IPS-18c (cell line): Measurements from ENCODE around the gene ZNF574.

Source experiments
- H3K4me3 ChIP-seq: 2 replicates; pipeline ENCODE4 v1.7.0; 2013; ENCODE audit warnings: low read depth, mild to moderate bottlenecking, low read length, moderate library complexity; ENCODE audit not compliant: insufficient read depth
- H3K9me3 ChIP-seq: one replicate; pipeline ENCODE4 v1.6.1; 2013; ENCODE audit warnings: mild to moderate bottlenecking, low read length, moderate library complexity; ENCODE audit not compliant: control insufficient read depth, insufficient read depth

ZNF574 gene

DNA sequence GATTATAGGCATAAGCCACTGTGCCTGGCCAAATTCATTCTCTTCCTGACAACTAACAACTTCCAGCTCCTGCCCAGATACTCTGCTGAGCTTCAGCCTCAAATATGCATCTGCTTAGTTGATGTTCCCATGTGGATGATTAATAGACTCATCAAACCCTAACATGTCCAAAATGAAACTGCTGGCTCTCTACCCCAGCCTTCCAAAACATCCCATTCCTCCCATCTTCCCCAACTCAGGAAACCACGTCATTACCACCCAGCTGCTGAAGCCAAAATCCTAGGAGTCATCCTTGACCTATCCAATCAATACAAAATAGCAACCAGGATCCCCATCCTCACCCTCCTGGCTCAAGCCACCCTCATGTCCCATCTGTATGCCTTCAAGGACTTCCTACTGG is 35.4 kb downstream of the ZNF574 start:
- no peak overlapping the region for H3K4me3 ChIP-seq
- H3K9me3 ChIP-seq: no peaks in the 10 kb centered on the region

DNA sequence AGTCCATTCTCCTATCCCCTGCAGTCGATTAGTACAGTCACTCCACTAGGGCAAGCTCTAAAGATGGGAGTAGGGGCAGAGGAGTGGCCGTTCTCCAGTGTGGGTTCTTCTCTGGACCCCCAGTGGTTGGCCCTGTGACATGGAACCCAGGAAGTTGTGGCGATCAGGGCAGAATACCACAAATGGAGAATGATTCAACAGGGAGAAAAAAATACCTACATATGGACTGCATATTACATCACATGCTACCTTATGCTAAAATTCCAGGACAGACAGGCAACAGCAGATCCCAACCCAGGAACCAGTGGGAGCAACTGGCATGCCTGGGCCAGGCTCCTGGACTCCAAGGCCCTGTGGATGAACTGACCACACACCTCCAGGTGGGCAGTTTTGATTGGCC is 35.8 kb downstream of the ZNF574 start:
- H3K4me3 ChIP-seq: no peak overlapping the region
- H3K9me3 ChIP-seq: no peaks in the 10 kb centered on the region

DNA sequence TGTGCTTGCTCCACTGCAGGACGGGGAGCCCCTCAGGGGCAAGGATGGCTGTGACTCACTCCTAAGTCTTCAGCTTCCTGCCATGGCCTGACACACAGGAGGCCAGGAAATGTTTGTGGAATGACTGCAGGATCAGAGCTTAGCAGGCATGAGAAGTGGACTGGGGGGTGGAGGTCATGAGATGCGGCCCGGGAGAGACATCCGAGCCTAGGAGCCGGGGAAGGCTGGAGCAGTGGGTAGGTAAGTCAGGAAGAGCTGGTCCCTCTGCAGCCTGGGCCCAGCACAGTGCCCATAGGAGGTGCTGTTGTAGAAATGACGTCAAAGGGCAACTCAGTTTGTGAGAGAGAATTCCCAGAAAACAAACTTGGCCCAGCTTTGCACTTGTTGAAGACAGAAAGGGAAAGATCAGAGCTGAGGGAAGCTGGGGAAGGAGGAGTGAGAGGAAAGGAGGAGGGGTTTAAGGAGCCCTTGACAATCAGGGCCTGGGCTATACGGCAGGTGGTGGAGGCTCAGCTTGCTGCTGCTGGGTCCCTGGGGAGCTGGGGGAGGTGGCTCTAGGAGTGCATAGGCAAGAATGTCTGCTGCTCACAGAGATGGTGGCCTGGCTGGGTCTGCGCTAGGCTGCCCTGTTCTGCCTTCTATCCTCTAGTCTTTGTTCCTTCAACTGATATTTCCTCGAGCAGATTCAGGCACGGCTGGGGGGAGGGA is 37.8 kb downstream of the ZNF574 start:
- no peak overlapping the region for H3K4me3 ChIP-seq
- H3K9me3 ChIP-seq: no peaks in the 10 kb centered on the region

GRCh38 chr19:42114412-42114811 is 38.4 kb downstream of the ZNF574 start:
- Histone ChIP-seq H3K9me3 (no peaks in the 10 kb centered on the region), H3K4me3 (no peak overlapping the region)

- Histone ChIP-seq H3K4me3 (no peak overlapping the region), H3K9me3 (no peaks in the 10 kb centered on the region)
These were observed 39.3 kb downstream of the ZNF574 start for GRCh38 chr19:42115219-42115618.

DNA sequence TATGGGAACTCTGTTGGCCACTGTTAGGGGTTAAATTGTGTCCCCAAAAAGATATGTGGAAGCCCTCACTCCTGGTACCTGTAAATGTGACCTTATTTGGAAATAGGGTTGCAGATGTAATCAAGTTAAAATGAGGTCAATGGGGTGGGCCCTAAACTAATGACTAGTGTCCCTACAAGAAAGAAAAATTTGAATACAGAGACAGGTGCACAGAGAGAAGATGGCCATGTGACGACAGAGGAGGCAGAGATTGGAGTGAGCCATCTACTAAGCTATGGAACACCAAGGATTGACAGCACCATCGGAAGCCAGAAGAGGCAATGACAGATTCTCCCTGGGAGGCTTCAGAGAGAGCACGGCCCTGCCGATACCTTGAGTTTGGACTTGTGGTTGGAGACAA is 39.7 kb downstream of the ZNF574 start:
- Histone ChIP-seq H3K9me3 (no peaks in the 10 kb centered on the region), H3K4me3 (no peak overlapping the region)

GRCh38 chr19:42116308-42117075 is 40.5 kb downstream of the ZNF574 start:
- Histone ChIP-seq H3K9me3 (no peaks in the 10 kb centered on the region), H3K4me3 (no peak overlapping the region)

GRCh38 chr19:42117076-42117475 is 41.1 kb downstream of the ZNF574 start:
- Histone ChIP-seq H3K4me3 (no peak overlapping the region), H3K9me3 (no peaks in the 10 kb centered on the region)

DNA sequence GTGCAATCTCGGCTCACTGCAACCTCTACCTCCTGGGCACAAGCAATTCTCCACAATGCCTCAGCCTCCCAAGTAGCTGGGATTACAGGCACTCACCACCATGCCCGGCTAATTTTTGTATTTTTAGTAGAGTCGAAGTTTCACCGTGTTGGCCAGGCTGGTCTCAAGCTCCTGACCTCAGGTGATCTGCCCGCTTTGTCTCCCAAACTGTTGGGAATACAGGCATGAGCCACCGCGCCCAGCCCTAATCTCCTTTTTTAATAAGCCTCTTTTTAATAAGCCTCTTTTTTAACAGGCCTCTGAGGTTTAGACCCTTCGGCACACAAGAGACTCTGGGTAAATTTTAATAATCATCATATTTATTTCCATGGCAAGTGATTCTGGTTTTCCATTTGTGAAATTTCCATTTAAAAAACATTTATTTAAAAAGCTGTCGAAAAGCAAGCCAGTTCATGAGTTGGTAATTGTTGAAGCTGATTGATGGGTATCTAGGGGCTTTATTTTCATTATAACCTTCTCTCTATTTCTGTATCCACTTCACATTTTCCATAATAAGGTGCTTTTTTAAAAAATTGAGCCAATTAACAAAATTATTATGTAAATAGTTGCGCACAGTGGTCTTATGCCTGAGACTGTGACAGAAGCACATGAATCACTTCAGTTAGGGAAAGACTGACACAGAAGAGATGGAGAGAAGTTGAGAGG is 44.5 kb downstream of the ZNF574 start:
- H3K9me3 ChIP-seq: no peaks in the 10 kb centered on the region
- H3K4me3 ChIP-seq: no peak overlapping the region

- Histone ChIP-seq H3K9me3 (no peaks in the 10 kb centered on the region), H3K4me3 (no peak overlapping the region)
These were observed 45.2 kb downstream of the ZNF574 start for GRCh38 chr19:42121036-42121621.

GRCh38 chr19:42121656-42122069 is 45.7 kb downstream of the ZNF574 start:
- Histone ChIP-seq H3K9me3 (no peaks in the 10 kb centered on the region), H3K4me3 (no peak overlapping the region)

DNA sequence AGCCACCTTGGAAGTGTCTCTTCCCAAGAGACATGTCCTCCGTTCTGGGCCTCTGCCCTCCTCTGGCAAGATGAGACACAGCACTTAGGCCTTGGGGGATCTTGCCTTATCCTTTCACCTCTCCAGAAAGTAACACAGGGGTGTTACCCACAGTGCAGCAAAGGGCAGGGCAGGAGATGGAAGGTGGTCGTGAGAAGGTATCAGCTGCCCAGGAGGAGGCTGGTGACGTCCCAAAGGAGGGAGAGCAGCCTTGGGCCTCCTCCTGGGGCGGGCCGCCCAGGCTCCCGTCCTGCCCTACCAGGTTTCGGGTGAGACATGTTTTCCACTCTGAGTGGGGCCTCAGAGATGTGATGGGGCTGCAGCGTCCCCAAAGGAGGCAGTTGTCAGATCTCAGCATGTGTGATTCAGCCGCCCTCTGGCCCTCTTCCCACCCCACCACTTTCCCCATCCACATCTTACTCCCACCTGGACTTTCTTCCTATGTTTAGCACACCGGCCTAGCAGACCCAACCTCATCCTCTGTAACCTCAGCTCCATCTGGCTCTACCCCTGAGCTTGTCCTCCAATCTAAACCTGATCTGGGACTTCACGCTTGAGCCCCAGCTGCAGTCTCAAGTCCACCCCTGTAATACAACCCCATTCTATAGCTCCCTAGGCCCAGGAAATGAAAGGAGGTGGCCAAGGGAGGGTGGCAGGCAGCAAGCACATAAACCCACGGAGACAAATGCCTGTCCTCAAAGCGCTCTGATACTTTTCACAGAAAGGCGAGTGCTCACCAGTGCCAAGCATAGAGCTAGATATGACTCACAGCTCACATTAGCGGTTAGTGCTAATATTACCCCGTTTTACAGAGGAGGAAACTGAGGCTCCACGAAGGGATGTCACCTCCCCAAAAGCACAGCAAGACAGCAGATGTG is 47.0 kb downstream of the ZNF574 start:
- H3K4me3 ChIP-seq: no peak overlapping the region
- no peaks in the 10 kb centered on the region for H3K9me3 ChIP-seq

- Histone ChIP-seq H3K4me3 (no peak overlapping the region), H3K9me3 (no peaks in the 10 kb centered on the region)
These were observed 47.8 kb downstream of the ZNF574 start for GRCh38 chr19:42123765-42124164.

DNA sequence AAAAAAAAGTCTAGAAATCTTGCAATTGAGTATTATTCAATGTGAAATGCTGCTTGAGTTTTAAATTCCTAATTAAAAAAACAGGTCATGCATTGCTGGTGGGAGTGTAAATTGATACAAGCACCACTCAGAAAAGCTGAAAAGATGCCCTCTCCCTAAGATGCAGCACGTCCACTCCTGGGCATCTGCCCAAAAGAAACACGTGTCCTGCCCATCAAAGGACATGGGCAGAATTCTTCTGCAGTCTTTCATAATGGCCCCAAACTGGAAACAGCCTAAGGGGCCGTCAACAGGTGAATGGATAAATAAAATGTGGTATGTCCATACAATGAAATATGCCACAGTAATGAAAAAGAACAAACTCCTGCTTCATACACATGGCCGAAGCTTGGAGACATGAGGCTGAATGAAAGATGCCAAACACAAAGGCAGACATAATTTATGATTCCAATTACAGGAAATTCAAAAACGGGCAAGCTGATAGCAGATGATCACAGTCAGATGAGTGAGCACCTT is 48.5 kb downstream of the ZNF574 start:
- no peak overlapping the region for H3K4me3 ChIP-seq

DNA sequence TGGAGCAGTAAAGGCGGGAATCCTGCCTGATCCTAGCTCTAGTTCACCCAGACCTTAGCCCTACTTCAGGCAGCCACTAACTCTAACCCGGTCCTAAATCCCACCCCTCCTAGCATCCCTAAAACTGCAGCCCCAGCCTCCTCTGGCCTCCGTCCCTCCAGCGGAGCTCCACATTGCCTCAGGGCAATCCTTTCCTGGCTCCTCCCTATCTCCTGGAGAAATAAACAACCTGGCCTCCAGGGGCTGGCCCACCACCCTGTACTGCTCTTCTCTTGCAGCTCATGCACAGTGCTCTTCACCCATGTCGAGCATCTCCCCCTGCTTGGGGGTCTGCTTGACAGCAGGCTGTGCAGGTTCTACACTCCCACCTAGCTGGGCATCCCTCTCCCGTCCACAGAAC is 49.6 kb downstream of the ZNF574 start:
- no peaks in the 10 kb centered on the region for H3K9me3 ChIP-seq
- H3K4me3 ChIP-seq: no peak overlapping the region

More for the DNA sequence above, 48.5 kb downstream of the ZNF574 start:
- no peaks in the 10 kb centered on the region for H3K9me3 ChIP-seq

DNA sequence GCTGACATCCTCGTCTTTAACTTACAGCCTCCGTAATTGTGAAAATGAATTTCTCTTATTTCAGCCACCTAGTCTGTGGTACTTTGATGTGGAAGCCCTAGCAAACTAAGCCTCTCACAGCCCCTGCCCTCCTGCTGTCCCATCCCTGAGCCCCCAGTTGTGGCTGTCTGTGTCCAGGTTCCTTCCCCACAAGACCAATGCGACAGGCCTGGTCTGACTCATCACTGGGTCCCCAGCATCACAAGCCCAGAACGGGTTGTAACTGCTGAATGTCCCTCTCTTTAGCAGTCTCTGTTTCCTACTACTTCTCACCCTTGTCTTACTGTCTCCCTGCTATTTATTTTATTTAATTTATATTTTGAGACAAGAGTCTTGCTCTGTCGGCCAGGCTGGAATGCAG is 50.6 kb downstream of the ZNF574 start:
- Histone ChIP-seq H3K9me3 (no peaks in the 10 kb centered on the region), H3K4me3 (no peak overlapping the region)
